ENCODE measurements around the gene EXOC4. TPM values are rescaled to one million over a fixed set of nuclear protein-coding genes. Genes with fewer than 3 reads are reported as not detected.

EXOC4 gene
- total and polyA plus RNA-seq, 2 experiments from 2014 or later, result 23.9 to 51.7 TPM

DNA sequence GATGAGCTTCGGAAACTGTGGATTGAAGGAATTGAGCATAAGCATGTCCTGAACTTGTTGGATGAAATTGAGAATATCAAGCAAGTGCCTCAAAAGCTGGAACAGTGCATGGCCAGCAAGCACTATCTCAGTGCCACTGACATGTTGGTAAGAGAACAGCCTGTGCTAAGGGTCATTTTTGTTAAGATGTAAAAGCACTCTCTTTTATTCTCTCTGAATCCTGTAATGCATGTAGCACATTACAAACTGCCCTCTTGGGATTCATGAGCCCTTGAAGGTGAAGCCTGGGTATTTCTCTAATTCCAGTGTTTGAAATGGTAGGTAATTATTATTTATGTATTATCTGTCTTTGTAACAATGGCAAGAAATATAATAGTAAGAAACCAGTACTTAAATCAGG lies 36.1 kb downstream of the EXOC4 start:
- no peak for TF ChIP-seq EZH2 (IDR thresholded peaks at IDR 0.05; ENCODE audit: insufficient read depth, poor library complexity, severe bottlenecking)
- no peak for TF ChIP-seq EZH2phosphoT487 (IDR thresholded peaks at IDR 0.05; ENCODE audit: insufficient read depth, low read depth)
- no peaks in the 10 kb centered on the region for H3K9me2 ChIP-seq (ENCODE audit: insufficient read depth)

DNA sequence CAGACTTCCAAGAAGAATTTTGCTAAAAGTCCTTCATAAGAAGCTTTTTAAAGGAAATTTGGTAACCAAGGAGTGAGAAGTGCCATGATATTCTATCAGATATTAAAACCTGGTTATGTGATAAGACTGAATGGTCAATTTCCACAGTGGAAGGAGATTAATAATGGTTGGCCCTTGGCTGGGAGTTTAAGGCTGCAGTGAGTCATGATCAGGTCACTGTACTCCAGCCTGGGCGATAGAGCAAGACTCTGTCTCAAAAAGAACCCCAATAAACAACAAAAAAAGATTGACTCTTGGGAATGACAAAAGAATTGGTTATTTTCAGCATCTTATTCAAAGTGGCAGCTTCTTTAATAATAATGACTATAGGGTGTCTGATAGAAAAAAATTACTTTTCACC lies 37.2 kb downstream of the EXOC4 start:
- no peak overlapping the region for H2AFZ ChIP-seq
- H3K4me2 ChIP-seq (ENCODE audit: unreplicated experiment), result no peak overlapping the region
- peaks cover 6% of the 10 kb centered on the region; the same call in 1 of the 2 replicates for H3F3A ChIP-seq (ENCODE audit: insufficient read depth)
- peak; percentile 46 for DNase-seq
- 0 out of 2 replicates have a peak, but pooled peaks cover 10% of the 10 kb centered on the region for H3K4me1 ChIP-seq (ENCODE audit: insufficient read depth)
- no peaks in the 10 kb centered on the region for H3K79me2 ChIP-seq (ENCODE audit: insufficient read depth)
- no peak overlapping the region for H3K27ac ChIP-seq
- H3K9me2 ChIP-seq (ENCODE audit: insufficient read depth), result no peaks in the 10 kb centered on the region
- WGBS, 2 experiments (ENCODE audit: low coverage in 1 of 2, low lambda C conversion rate in 2 of 2, missing lambda C conversion rate in 2 of 2), result 90% methylated on average over 1 of the region's 1 CpG
- no peaks in the 10 kb centered on the region for H3K9me3 ChIP-seq (ENCODE audit: low read depth)
- no peak overlapping the region for H3K9ac ChIP-seq
- no peak for TF ChIP-seq EZH2phosphoT487 (IDR thresholded peaks at IDR 0.05; ENCODE audit: insufficient read depth, low read depth)
- no peak for TF ChIP-seq EZH2 (IDR thresholded peaks at IDR 0.05; ENCODE audit: insufficient read depth, poor library complexity, severe bottlenecking)
- in situ Hi-C loops (cut with MboI), result no loop called here
- H3K4me3 ChIP-seq, result no peak overlapping the region
- H3K36me3 ChIP-seq (ENCODE audit: low read depth), result 0 out of 2 replicates have a peak, but pooled peaks cover 5% of the 10 kb centered on the region
- H3K27me3 ChIP-seq (replicated peaks; ENCODE audit: insufficient read depth), result no peaks in the 10 kb centered on the region
- no peaks in the 10 kb centered on the region for H4K20me1 ChIP-seq (ENCODE audit: insufficient read depth)

More for the DNA sequence above, 36.1 kb downstream of the EXOC4 start:
- WGBS, 2 experiments (ENCODE audit: low coverage in 1 of 2, low lambda C conversion rate in 2 of 2, missing lambda C conversion rate in 2 of 2), result 100% methylated on average over 1 of the region's 1 CpG
- H4K20me1 ChIP-seq (ENCODE audit: insufficient read depth), result no peaks in the 10 kb centered on the region
- H3K4me2 ChIP-seq (ENCODE audit: unreplicated experiment), result no peak overlapping the region
- no peaks in the 10 kb centered on the region; the same call in 1 of the 2 replicates for H3K79me2 ChIP-seq (ENCODE audit: insufficient read depth)
- 0 out of 2 replicates have a peak, but pooled peaks cover 10% of the 10 kb centered on the region for H3K4me1 ChIP-seq (ENCODE audit: insufficient read depth)
- no peak overlapping the region for H2AFZ ChIP-seq
- H3K9me3 ChIP-seq (ENCODE audit: low read depth), result no peaks in the 10 kb centered on the region
- 0 out of 2 replicates have a peak, but pooled peaks cover 5% of the 10 kb centered on the region for H3K36me3 ChIP-seq (ENCODE audit: low read depth)
- H3K9ac ChIP-seq, result no peak overlapping the region
- no peak overlapping the region for H3K4me3 ChIP-seq
- no peaks in the 10 kb centered on the region for H3K27me3 ChIP-seq (replicated peaks; ENCODE audit: insufficient read depth)
- H3K27ac ChIP-seq, result no peak overlapping the region
- peaks cover 6% of the 10 kb centered on the region; the same call in 1 of the 2 replicates for H3F3A ChIP-seq (ENCODE audit: insufficient read depth)
- DNase-seq, result no peak
- in situ Hi-C loops (cut with MboI), result no loop called here

DNA sequence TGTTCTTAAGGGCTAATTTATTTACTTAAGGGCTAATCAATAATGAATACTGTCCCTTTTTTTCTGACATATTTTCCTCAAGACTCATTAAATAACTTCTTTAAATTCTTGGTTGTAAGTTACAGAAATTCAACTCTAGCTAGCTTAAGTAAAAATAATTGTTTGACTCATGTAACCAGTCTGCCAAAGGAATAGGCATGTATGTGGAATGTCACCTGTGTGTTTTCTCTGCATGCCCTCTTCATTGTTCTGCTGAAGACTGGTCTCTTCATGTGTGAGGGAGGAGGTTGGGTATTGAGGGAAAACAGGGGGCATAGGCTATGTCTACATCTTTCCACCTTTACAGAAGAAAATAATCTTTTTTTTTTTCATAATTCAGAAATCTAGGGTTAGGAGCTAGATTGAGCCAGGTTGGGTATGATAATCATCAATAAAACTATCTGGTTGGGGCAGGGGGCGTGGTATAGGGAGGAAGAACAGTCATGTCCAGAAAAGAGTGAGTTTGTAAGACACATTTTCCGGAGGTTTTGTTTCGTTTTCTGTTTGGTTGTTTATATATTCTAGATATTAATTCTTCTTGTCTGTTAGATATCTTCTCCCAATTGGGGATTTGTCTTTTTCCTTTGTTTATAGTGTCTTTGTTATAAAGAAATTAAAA lies 37.9 kb downstream of the EXOC4 start:
- peaks cover 6% of the 10 kb centered on the region; the same call in 1 of the 2 replicates for H3F3A ChIP-seq (ENCODE audit: insufficient read depth)
- H2AFZ ChIP-seq, result no peak overlapping the region
- in situ Hi-C loops (cut with MboI), result no loop called here
- WGBS, 2 experiments (ENCODE audit: low coverage in 1 of 2, low lambda C conversion rate in 2 of 2, missing lambda C conversion rate in 2 of 2), result 94 to 100% methylated on average over 3 of the region's 3 CpGs
- H3K36me3 ChIP-seq (ENCODE audit: low read depth), result 0 out of 2 replicates have a peak, but pooled peaks cover 5% of the 10 kb centered on the region
- no peaks in the 10 kb centered on the region for H4K20me1 ChIP-seq (ENCODE audit: insufficient read depth)
- TF ChIP-seq EZH2 (IDR thresholded peaks at IDR 0.05; ENCODE audit: insufficient read depth, poor library complexity, severe bottlenecking) (no peak), EZH2phosphoT487 (IDR thresholded peaks at IDR 0.05; ENCODE audit: insufficient read depth, low read depth) (no peak)
- H3K9me2 ChIP-seq (ENCODE audit: insufficient read depth), result no peaks in the 10 kb centered on the region
- H3K27ac ChIP-seq, result no peak overlapping the region
- H3K79me2 ChIP-seq (ENCODE audit: insufficient read depth), result no peaks in the 10 kb centered on the region
- H3K27me3 ChIP-seq (replicated peaks; ENCODE audit: insufficient read depth), result no peaks in the 10 kb centered on the region
- DNase-seq, result no peak
- no peak overlapping the region for H3K9ac ChIP-seq
- H3K4me3 ChIP-seq, result no peak overlapping the region
- H3K4me1 ChIP-seq (ENCODE audit: insufficient read depth), result 0 out of 2 replicates have a peak, but pooled peaks cover 10% of the 10 kb centered on the region
- no peaks in the 10 kb centered on the region for H3K9me3 ChIP-seq (ENCODE audit: low read depth)
- no peak overlapping the region for H3K4me2 ChIP-seq (ENCODE audit: unreplicated experiment)

DNA sequence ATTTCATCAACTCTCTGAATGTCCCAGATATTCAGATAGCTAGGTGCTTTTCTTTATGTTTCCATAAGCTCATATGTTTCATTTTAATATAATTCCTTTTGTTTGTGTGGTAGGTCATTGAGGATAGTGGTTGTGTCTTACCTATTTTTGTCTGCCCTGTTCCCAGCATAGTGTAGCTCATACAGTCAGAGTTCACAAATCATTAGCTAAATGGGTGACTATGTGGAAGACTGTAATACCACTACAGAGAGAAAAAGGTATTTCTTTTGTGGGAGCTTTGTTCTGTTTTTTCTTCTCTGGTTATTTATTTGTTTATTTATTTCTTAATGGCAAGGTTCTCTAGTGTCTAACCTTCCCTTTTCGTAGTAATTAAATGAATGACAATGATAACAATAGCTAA lies 39.8 kb downstream of the EXOC4 start:
- in situ Hi-C loops (cut with MboI), result no loop called here
- Histone ChIP-seq H3K79me2 (ENCODE audit: insufficient read depth) (peaks cover 10% of the 10 kb centered on the region; the same call in 1 of the 2 replicates), H3K9ac (no peak overlapping the region), H4K20me1 (ENCODE audit: insufficient read depth) (no peaks in the 10 kb centered on the region), H3K9me3 (ENCODE audit: low read depth) (no peaks in the 10 kb centered on the region), H3K36me3 (ENCODE audit: low read depth) (0 out of 2 replicates have a peak, but pooled peaks cover 5% of the 10 kb centered on the region), H2AFZ (no peak overlapping the region), H3K27ac (no peak overlapping the region), H3K4me1 (ENCODE audit: insufficient read depth) (0 out of 2 replicates have a peak, but pooled peaks cover 10% of the 10 kb centered on the region), H3K9me2 (ENCODE audit: insufficient read depth) (no peaks in the 10 kb centered on the region), H3K4me3 (no peak overlapping the region), H3K27me3 (replicated peaks; ENCODE audit: insufficient read depth) (no peaks in the 10 kb centered on the region), H3K4me2 (ENCODE audit: unreplicated experiment) (no peak overlapping the region), H3F3A (ENCODE audit: insufficient read depth) (peaks cover 6% of the 10 kb centered on the region; the same call in 1 of the 2 replicates)
- no peak for DNase-seq
- TF ChIP-seq EZH2phosphoT487 (IDR thresholded peaks at IDR 0.05; ENCODE audit: insufficient read depth, low read depth), result no peak
- no peak for TF ChIP-seq EZH2 (IDR thresholded peaks at IDR 0.05; ENCODE audit: insufficient read depth, poor library complexity, severe bottlenecking)
- 95 to 98% methylated on average over 1 of the region's 1 CpG for WGBS, 2 experiments (ENCODE audit: low coverage in 1 of 2, low lambda C conversion rate in 2 of 2, missing lambda C conversion rate in 2 of 2)
